Measurements from ENCODE around the gene PLEKHG1. TPM values are rescaled to one million over a fixed set of nuclear protein-coding genes. Genes with fewer than 3 reads are reported as not detected.

The PLEKHG1 gene
- total and polyA plus RNA-seq, 7 donors, result 4.2 to 13.2 (median 9.4) TPM

DNA sequence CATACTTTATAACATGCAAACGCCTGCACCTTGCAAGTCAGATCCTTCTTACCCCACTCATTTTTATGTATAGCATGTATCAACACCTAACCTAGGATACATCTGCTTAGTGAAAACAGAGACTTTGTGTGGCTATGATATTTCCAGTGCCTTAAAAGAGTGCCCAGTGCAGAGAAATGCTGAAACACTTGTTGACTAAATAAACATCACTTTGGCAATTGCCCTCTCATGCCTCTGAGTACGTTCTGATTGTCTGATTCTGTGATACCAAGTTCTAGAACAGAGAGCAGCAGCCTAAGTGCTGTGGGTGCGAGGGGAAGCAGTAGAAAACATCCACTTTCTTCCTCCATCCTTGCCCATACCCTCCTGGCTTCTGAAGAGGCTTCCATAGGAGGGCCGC lies 13.6 kb downstream of the PLEKHG1 start:
- H3K27me3 ChIP-seq, result no peaks in the 10 kb centered on the region
- no peak overlapping the region for H3K4me3 ChIP-seq
- 68 to 85% methylated on average over 4 of the region's 4 CpGs for WGBS, 2 donors
- no peak overlapping the region for H3K27ac ChIP-seq
- intact Hi-C loops (cut with DNase I), result no loop called here
- H3K4me1 ChIP-seq, result no peaks in the 10 kb centered on the region
- TF ChIP-seq CTCF (IDR thresholded peaks at IDR 0.05) (no peak), EP300 (IDR thresholded peaks at IDR 0.05) (no peak), POLR2A (IDR thresholded peaks at IDR 0.05) (no peak), POLR2AphosphoS5 (IDR thresholded peaks at IDR 0.05) (no peak)
- no peaks in the 10 kb centered on the region for H3K36me3 ChIP-seq
- no peaks in the 10 kb centered on the region for H3K9me3 ChIP-seq
- no peak for DNase-seq

DNA sequence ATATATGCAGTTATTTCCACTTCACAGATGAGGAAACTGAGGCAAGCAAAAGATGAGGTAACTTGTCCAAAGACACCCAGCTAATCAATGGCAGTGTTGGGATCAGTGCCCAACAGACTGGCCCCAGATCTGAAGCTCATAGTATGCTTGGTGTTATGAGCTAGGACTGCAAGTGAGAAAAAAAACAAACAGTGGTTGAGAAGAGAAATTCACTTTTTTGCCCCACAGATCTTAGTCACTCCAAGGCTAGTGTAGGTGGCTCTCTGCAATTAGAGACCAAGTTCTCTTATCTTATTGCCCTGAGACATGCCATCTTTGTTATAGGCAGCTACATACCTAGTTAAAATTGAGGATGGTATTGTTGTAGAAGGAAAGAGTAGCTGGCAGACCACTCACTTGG lies 16.3 kb downstream of the PLEKHG1 start:
- TF ChIP-seq EP300 (IDR thresholded peaks at IDR 0.05) (no peak), CTCF (IDR thresholded peaks at IDR 0.05) (no peak), POLR2AphosphoS5 (IDR thresholded peaks at IDR 0.05) (no peak), POLR2A (IDR thresholded peaks at IDR 0.05) (no peak)
- Histone ChIP-seq H3K36me3 (no peaks in the 10 kb centered on the region), H3K27ac (no peak overlapping the region), H3K4me3 (no peak overlapping the region), H3K4me1 (peaks cover 0 to 4% (median 0%) of the 10 kb centered on the region in 4 donors), H3K27me3 (no peaks in the 10 kb centered on the region), H3K9me3 (no peaks in the 10 kb centered on the region)
- DNase-seq, result no peak
- intact Hi-C loops (cut with DNase I), result no loop called here

DNA sequence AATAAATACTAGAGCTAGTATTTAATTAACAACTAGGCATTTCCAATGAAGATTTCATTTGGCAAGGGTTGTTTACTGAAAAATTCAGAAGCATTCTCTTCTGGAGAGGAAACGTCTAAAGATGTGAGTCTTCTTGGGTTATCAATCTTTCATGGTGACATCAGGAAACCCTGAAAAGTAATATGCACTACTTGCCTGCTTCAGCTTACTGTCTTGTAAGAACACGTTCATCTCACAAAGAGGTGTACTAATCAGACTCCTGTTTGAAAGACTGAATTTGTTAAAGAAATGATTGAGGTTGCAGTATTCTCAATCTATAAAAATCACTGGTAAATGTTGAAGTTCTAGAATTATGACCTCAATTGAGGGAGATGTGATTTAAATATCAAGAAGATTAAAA lies 16.9 kb downstream of the PLEKHG1 start:
- H3K4me3 ChIP-seq, result no peak overlapping the region
- no peaks in the 10 kb centered on the region for H3K9me3 ChIP-seq
- no peak for TF ChIP-seq EP300 (IDR thresholded peaks at IDR 0.05)
- no peak for TF ChIP-seq POLR2A (IDR thresholded peaks at IDR 0.05)
- no peak for TF ChIP-seq CTCF (IDR thresholded peaks at IDR 0.05)
- TF ChIP-seq POLR2AphosphoS5 (IDR thresholded peaks at IDR 0.05), result no peak
- H3K36me3 ChIP-seq, result no peaks in the 10 kb centered on the region
- H3K27ac ChIP-seq, result no peak overlapping the region
- no peaks in the 10 kb centered on the region for H3K27me3 ChIP-seq
- DNase-seq, result no peak
- intact Hi-C loops (cut with DNase I), result no loop called here
- WGBS, 2 donors, result 55 to 77% methylated on average over 2 of the region's 2 CpGs
- H3K4me1 ChIP-seq, result peaks cover 0 to 4% (median 0%) of the 10 kb centered on the region in 4 donors

- no peaks in the 10 kb centered on the region for H3K27me3 ChIP-seq
- peaks cover 0 to 4% (median 0%) of the 10 kb centered on the region in 4 donors for H3K4me1 ChIP-seq
- H3K9me3 ChIP-seq, result no peaks in the 10 kb centered on the region
- TF ChIP-seq EP300 (IDR thresholded peaks at IDR 0.05), result no peak
- no peak for TF ChIP-seq POLR2AphosphoS5 (IDR thresholded peaks at IDR 0.05)
- TF ChIP-seq POLR2A (IDR thresholded peaks at IDR 0.05), result no peak
- TF ChIP-seq CTCF (IDR thresholded peaks at IDR 0.05), result no peak
- intact Hi-C loops (cut with DNase I), result no loop called here
- WGBS, 2 donors, result 61 to 67% methylated on average over 3 of the region's 3 CpGs
- DNase-seq, result no peak
- H3K4me3 ChIP-seq, result no peak overlapping the region
- no peak overlapping the region for H3K27ac ChIP-seq
- no peaks in the 10 kb centered on the region for H3K36me3 ChIP-seq
These were observed 17.4 kb downstream of the PLEKHG1 start for GRCh38 chr6:150617062-150617461.

Measured in sigmoid colon (tissue), 7 donors.